RWPE1 (cell line): ENCODE measurements around the gene LAMTOR1.

Experiments used
- CTCF ChIA-PET: fragments of 350-600 bp; sonication (Branson Sonifier 250); formaldehyde crosslinking; extraction: SDS; loops from one replicate; lab custom pipeline; 2021; lab: Yijun Ruan, JAX
- POLR2A ChIA-PET: fragments of 400-600 bp; formaldehyde crosslinking; extraction: SDS; loops from one replicate; lab custom pipeline; 2020; ENCODE audit warnings: antibody characterized with exemption; ENCODE audit not compliant: low non-redundant PET; lab: Yijun Ruan, JAX
- DNase-seq: peaks from one replicate; pipeline ENCODE4 v3.0.0; 2012; ENCODE audit warnings: low spot score
- H3K27ac ChIP-seq: fragments of 450-650 bp; 2 replicates; pipeline ENCODE4 v1.5.1; 2017
- TF ChIP-seq, protein P1 (sequence below): fragments of 450-650 bp; conservative IDR thresholded peaks from 2 replicates; pipeline ENCODE4 v1.5.1; 2017; ENCODE audit warnings: low read depth, mild to moderate bottlenecking

LAMTOR1 gene

DNA sequence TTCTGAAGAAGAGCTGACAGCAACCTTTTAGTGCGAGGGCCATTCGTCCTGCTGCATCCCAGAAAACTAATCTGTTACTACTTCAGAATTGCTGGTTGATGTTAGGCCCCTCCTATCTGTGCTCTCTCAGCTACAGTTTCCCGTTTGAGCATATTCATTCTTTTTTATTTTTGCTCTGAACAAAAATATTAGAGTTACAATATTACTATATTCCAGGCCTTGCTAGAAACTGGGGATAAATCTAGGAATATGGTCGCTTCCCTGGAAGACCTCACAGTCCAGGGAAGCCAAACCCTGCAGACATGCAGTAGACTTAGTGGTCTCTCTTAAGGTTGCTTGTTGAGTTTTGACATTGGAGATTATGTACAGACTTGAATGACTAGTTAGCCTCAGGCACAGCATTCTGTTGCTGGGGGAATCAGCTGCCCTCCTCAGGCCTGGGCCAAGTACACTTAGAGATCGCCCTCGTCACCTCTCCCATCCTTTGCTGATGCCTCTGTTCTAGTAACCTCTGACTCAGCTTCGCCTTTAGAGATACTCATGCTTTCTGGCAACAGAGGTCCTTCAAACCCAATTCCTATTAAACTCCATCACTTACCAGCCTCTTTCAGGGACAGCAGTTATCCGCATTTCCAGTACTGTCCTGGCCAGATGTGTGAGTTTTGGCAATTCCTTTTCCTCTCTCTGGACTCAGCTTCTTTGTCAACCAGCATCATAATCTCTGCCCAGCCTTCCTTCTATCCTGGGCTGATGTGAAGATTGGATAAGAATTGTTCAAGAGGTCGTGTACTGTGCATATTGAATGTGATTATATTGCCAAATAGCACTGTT is 10.1 kb upstream of the LAMTOR1 start:
- POLR2A ChIA-PET, result interaction anchor here (0.6 to 1.6 kb wide), 4 partner anchors 14 to 36 kb away, joined by 3 to 5 read pairs (median 3); no protein-coding TSS in a partner anchor

DNA sequence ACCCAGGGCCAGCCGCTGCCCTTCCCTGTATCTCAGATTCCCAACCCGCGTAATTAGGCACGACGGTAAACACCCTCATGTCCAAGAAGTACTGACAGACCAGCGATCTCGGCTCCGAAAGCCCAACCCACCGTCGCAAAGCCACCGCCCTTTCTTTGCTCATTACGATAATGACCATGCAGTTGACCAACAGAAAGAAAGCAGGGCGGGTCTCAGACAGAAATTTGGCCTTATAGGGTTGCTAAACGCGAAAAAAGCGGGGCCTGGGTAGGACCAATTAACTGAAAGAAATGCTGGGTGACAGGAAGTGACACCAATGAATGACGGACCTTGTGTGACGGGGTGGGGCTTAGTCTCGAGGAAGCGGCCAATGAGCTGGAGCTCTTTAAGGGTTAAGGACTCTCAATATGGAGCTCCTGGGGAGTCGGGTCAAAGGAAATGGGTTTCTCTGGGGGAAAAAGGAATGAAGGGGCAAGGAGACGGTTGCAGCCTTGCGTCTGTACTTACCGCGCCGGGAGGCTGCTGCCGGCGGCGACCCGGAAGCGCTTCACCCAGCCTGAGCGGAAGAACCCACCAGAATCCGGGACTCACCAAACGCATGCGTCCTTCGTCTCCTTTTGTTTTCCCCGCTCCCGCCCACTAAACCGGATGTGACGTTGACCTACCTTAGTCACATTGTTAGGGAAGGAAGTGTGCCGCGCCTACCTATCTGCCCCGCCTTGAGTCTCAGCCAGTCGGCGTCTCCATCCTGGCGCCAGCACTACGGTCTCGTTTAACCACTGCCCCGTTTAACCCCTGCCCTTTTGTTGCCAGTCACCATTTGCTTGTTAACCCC is 9.3 kb upstream of the LAMTOR1 start, which contains the start of gene ANAPC15:
TSS of gene ANAPC15 (minus strand) at position 553 of the 835 bp plus-strand sequence. CDS start 1,419 bp downstream, outside the sequence.
- peak within 1 kb of the TSS; percentile 97 for H3K27ac ChIP-seq
- TF ChIP-seq, protein P1, sequence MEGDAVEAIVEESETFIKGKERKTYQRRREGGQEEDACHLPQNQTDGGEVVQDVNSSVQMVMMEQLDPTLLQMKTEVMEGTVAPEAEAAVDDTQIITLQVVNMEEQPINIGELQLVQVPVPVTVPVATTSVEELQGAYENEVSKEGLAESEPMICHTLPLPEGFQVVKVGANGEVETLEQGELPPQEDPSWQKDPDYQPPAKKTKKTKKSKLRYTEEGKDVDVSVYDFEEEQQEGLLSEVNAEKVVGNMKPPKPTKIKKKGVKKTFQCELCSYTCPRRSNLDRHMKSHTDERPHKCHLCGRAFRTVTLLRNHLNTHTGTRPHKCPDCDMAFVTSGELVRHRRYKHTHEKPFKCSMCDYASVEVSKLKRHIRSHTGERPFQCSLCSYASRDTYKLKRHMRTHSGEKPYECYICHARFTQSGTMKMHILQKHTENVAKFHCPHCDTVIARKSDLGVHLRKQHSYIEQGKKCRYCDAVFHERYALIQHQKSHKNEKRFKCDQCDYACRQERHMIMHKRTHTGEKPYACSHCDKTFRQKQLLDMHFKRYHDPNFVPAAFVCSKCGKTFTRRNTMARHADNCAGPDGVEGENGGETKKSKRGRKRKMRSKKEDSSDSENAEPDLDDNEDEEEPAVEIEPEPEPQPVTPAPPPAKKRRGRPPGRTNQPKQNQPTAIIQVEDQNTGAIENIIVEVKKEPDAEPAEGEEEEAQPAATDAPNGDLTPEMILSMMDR, result no peak
- ChIA-PET CTCF (interaction anchor here (0.5 to 1.2 kb wide), 4 partner anchors 72 to 332 kb away, joined by 3 read pairs; no protein-coding TSS in a partner anchor), POLR2A (interaction anchor here (0.8 to 1.6 kb wide), 4 partner anchors 13 to 87 kb away, joined by 3 to 7 read pairs (median 4); no protein-coding TSS in a partner anchor)
- DNase-seq, result peak; percentile 92

More for the DNA sequence above, 10.1 kb upstream of the LAMTOR1 start:
- CTCF ChIA-PET, result interaction anchor here (0.5 to 1.2 kb wide), 4 partner anchors 71 to 331 kb away, joined by 3 read pairs; no protein-coding TSS in a partner anchor
- TF ChIP-seq, protein P1, result no peak
- peak overlapping the region; percentile 97 for H3K27ac ChIP-seq
- DNase-seq, result peak; percentile 27

DNA sequence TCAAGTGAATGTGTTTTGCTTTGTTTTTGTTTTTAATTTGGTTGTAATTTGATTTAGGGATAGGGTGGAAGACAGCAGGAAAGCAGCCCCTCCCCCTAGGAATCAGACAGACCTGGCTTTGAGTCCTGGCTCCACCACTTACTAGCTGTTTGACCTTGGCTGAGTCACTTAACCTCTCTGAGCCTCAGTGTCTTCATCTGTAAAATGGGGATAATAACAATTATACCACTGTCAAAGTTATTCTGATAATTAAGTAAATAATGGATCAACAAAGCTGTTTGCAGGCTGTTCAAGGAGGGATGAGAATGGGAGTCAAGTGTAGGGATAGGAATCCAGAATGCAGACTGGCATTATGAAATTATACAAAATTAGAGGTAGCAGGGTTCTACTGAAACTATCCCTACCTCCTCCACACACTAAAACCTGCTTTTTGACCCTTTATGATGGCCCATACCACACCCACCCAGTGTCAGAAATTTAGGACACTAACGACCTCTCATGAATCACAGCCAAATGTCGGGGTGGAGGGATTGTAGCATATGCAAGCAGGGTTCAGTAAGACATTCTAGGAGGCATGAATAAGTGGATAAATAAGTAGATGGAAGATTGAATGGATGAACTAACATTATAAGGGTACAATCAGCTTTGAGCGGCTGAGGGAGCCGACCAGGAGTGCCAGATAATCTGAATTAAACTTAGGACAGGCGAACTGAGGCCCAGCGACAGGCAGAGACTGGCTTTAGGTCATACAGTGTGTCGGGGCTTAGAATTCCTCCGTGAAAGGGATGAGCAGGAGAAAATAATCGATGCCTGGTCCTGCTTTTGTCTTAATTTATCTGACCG is 8.4 kb upstream of the LAMTOR1 start:
- no peak for DNase-seq
- TF ChIP-seq, protein P1, result no peak
- ChIA-PET CTCF (no interaction called here), POLR2A (interaction anchor here (0.8 to 1.1 kb wide), 2 partner anchors 87 to 112 kb away, joined by 4 to 7 read pairs; no protein-coding TSS in a partner anchor)
- H3K27ac ChIP-seq, result peak overlapping the region; percentile 97

DNA sequence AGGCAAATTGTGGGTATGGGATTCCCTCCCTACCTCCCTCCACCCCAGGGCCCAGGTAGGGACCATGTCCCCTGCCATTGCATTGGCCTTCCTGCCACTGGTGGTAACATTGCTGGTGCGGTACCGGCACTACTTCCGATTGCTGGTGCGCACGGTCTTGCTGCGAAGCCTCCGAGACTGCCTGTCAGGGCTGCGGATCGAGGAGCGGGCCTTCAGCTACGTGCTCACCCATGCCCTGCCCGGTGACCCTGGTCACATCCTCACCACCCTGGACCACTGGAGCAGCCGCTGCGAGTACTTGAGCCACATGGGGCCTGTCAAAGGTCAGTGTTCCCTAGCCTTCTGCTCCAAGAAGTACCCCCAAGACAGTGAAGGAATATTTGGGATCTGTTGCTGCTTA is 2.8 kb upstream of the LAMTOR1 start, which contains the start of gene TOMT:
TSS of gene TOMT (plus strand) at position 37 of the 400 bp plus-strand sequence. CDS start at position 65, 28 bp downstream.
- DNase-seq, result no peak
- CTCF ChIA-PET, result no interaction called here
- H3K27ac ChIP-seq, result peak within 1 kb of the TSS; percentile 7; the same call in 1 of the 2 replicates
- POLR2A ChIA-PET, result no interaction called here
- TF ChIP-seq, protein P1, result no peak

DNA sequence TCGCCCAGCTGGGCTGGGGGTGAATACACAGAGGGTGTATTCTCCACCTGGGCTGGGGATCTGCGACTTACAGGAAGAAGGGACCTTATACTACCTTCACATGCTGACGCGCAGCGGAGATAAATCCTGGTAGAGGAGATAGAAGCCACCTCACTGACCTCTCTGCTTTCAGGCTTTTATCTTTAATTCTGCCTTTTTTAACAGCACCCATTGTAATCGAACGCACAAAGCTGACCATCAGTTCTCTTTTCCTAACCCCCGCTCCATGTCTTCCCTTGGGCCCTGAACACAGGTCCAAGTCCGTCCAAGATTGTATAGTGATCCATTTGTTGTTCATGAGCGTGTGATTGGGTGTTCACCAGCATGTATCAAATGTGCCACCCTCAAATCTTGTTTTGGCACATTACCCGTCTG is 664 bp upstream of the LAMTOR1 start:
- H3K27ac ChIP-seq, result peak overlapping the region; percentile 91
- ChIA-PET POLR2A (no interaction called here), CTCF (interaction anchor here (0.7 kb wide), 1 partner anchor 12 kb away, joined by 3 read pairs; no protein-coding TSS in a partner anchor)
- TF ChIP-seq, protein P1, result no peak
- no peak for DNase-seq
